Measurements from ENCODE around the gene ANO2. TPM values are rescaled to one million over a fixed set of nuclear protein-coding genes. Genes with fewer than 3 reads are reported as not detected.
A peak's percentile ranks its signal among the peaks of the same experiment; 100 is the strongest.

Gene ANO2
- total RNA-seq (1 to 10 TPM; 4.2 to 9.3 (median 5.4) TPM), polyA plus RNA-seq (1 to 10 TPM; 1.3 to 2.4 (median 1.6) TPM)
- long read RNA-seq, donor 1 = 0 reads
- long read RNA-seq, donor 2 = 0 reads

DNA sequence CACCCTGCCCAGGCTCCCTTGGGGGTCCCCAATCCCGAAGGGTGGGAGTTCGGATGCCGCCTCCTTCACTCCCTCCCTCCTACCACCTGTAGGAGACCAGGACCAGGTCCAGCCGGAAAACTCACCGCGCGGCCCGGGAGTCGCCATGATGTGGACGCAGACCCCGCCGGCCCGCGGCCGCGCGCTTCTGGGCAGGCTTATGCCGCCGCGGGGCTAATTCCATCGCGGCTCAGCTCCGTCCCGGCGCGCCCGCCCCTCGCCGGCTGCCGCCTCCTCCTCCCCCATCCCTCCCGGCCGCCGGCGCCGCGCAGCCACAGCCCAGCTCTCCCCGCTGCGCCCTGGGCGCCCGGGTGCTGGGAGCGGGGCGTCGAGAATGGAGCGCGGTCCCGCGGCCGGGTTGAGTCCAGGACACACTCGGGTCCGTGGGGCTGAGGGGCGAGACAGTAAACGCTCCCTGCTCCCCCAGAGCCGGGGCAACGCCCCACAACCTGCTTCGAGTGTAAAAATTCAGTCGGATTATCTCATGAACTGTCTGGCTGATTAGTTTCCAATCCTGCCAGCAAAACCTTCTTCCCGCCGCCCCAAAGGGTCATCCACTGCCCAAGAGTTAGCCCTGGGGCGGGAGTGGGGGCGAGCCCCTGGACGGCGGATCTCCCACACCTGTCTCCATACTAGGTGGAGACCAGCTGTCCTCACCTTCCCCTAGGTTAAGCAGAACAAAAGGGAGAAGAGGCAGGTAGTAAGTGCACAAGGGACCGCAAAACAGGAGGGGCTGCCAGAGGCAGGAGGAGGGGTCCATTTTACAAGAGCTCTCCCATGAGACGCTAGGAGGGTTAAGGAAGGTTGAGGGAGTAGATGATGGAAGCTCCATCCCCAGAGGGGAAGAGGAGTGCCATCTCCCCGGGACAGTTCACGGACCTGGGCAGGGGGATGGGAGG is at the start of gene ANO2:
TSS of gene ANO2 (minus strand) at position 189 of the 938 bp plus-strand sequence. CDS start at position 147, 42 bp downstream.
- Histone ChIP-seq H3K27ac (no peak within 1 kb of the TSS), H3K4me3 (peak within 1 kb of the TSS; percentile 40), H3K4me1 (no peaks in the 10 kb centered on the region), H3K9me3 (no peaks in the 10 kb centered on the region), H3K27me3 (ENCODE audit: insufficient read depth in 3 of 3, low read length in 2 of 3) (peaks cover 0 to 51% (median 9%) of the 10 kb centered on the region in 3 donors), H3K36me3 (ENCODE audit: insufficient read depth in 1 of 2, low read depth in 1 of 2) (peaks cover 0 to 5% of the 10 kb centered on the region in 2 donors)
- ATAC-seq = peak in 1 of 4 donors; percentile 46
- DNase-seq = no peak
- TF ChIP-seq, protein P1, sequence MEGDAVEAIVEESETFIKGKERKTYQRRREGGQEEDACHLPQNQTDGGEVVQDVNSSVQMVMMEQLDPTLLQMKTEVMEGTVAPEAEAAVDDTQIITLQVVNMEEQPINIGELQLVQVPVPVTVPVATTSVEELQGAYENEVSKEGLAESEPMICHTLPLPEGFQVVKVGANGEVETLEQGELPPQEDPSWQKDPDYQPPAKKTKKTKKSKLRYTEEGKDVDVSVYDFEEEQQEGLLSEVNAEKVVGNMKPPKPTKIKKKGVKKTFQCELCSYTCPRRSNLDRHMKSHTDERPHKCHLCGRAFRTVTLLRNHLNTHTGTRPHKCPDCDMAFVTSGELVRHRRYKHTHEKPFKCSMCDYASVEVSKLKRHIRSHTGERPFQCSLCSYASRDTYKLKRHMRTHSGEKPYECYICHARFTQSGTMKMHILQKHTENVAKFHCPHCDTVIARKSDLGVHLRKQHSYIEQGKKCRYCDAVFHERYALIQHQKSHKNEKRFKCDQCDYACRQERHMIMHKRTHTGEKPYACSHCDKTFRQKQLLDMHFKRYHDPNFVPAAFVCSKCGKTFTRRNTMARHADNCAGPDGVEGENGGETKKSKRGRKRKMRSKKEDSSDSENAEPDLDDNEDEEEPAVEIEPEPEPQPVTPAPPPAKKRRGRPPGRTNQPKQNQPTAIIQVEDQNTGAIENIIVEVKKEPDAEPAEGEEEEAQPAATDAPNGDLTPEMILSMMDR (IDR thresholded peaks at IDR 0.05) = no peak
- intact Hi-C loops (cut with DNase I) = no loop called here
- WGBS, 3 donors = 8 to 22% (median 16%) methylated on average over 47 to 66 of the region's 66 CpGs

GRCh38 chr12:5989621-5990020 is 44.6 kb upstream of the ANO2 start:
- WGBS, 3 donors = 81 to 87% (median 83%) methylated on average over 3 of the region's 3 CpGs
- no peaks in the 10 kb centered on the region for H3K27me3 ChIP-seq (ENCODE audit: insufficient read depth in 3 of 3, low read length in 2 of 3)
- no peak overlapping the region for H3K27ac ChIP-seq
- H3K4me3 ChIP-seq = no peak overlapping the region
- no peak for ATAC-seq
- no peaks in the 10 kb centered on the region for H3K4me1 ChIP-seq
- H3K9me3 ChIP-seq = no peaks in the 10 kb centered on the region
- DNase-seq = no peak
- intact Hi-C loops (cut with DNase I) = loop anchor here (5.0 to 10.0 kb wide), 2 partner anchors 195 to 293 kb away; no protein-coding TSS in a partner anchor
- TF ChIP-seq, protein P1 (IDR thresholded peaks at IDR 0.05) = no peak
- H3K36me3 ChIP-seq (ENCODE audit: insufficient read depth in 1 of 2, low read depth in 1 of 2) = peaks cover 0 to 16% of the 10 kb centered on the region in 2 donors

- Histone ChIP-seq H3K36me3 (ENCODE audit: insufficient read depth in 1 of 2, low read depth in 1 of 2) (peaks cover 0 to 24% of the 10 kb centered on the region in 2 donors), H3K27ac (no peak overlapping the region), H3K27me3 (ENCODE audit: insufficient read depth in 3 of 3, low read length in 2 of 3) (no peaks in the 10 kb centered on the region), H3K9me3 (no peaks in the 10 kb centered on the region), H3K4me3 (no peak overlapping the region), H3K4me1 (no peaks in the 10 kb centered on the region)
- ATAC-seq (peak; percentile 85 to 96 (median 93)), DNase-seq (peak; percentile 76 to 84)
- 4 to 7% (median 6%) methylated on average over 10 of the region's 10 CpGs for WGBS, 3 donors
- TF ChIP-seq, protein P1 (IDR thresholded peaks at IDR 0.05) = peak; percentile 94
- intact Hi-C loops (cut with DNase I) = loop anchor here (1.0 to 10.0 kb wide), 4 partner anchors 51 to 294 kb away; no protein-coding TSS in a partner anchor
Observed at GRCh38 chr12:5988659-5989116, 43.6 kb upstream of the ANO2 start.

DNA sequence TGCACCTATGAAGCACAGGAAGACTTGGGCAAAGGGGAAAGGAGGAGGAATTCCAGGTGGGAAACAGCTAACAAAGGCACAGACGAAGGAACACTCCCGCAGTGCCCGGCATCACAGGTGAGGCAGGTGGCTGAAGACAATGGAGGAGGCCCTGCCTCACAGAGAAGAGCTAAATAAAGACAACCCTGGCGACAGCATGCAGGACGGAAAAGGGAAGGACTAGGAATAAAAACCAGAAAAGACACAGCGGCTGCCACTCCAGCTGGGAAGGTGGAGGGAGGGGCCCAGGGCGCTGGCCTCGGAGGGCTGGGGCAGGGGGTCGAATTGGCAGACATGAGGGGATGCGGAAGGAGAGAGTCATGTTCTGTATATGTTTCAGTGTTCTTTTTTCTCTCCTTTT is 43.0 kb upstream of the ANO2 start:
- H3K36me3 ChIP-seq (ENCODE audit: insufficient read depth in 1 of 2, low read depth in 1 of 2) = peaks cover 0 to 19% of the 10 kb centered on the region in 2 donors
- 58 to 59% (median 59%) methylated on average over 10 of the region's 10 CpGs for WGBS, 3 donors
- no peaks in the 10 kb centered on the region for H3K27me3 ChIP-seq (ENCODE audit: insufficient read depth in 3 of 3, low read length in 2 of 3)
- TF ChIP-seq, protein P1 (IDR thresholded peaks at IDR 0.05) = no peak
- intact Hi-C loops (cut with DNase I) = loop anchor here (1.0 to 10.0 kb wide), 4 partner anchors 51 to 294 kb away; no protein-coding TSS in a partner anchor
- ATAC-seq (no peak), DNase-seq (no peak)
- H3K4me1 ChIP-seq = no peaks in the 10 kb centered on the region
- no peak overlapping the region for H3K4me3 ChIP-seq
- no peak overlapping the region for H3K27ac ChIP-seq
- no peaks in the 10 kb centered on the region for H3K9me3 ChIP-seq
